ENCODE data around the gene ACSS3. TPM values are rescaled to one million over a fixed set of nuclear protein-coding genes. Genes with fewer than 3 reads are reported as not detected.
A peak's percentile ranks its signal among the peaks of the same experiment; 100 is the strongest.

Gene ACSS3
- total and polyA plus RNA-seq, 2 donors (not counting 1 experiment from before 2014, with no cell fraction given), result not detected

GRCh38 chr12:81125691-81126090, 47.8 kb downstream of the ACSS3 start:
- no peak overlapping the region for H3K4me3 Mint-ChIP-seq
- no peaks in the 10 kb centered on the region for H3K36me3 ChIP-seq (replicated peaks in 1 of 2; ENCODE audit: control extremely low read depth in 1 of 2, control insufficient read depth in 1 of 2, extremely low read depth in 1 of 2, insufficient read depth in 2 of 2, low read length in 1 of 2)
- H4K20me1 ChIP-seq (ENCODE audit: control insufficient read depth, insufficient read depth, low read length, poor library complexity, severe bottlenecking), result no peaks in the 10 kb centered on the region
- H3K27ac ChIP-seq (ENCODE audit: low read length in 2 of 2), result no peak overlapping the region
- no peaks in the 10 kb centered on the region for H3K79me2 ChIP-seq (ENCODE audit: control insufficient read depth, insufficient read depth, low read length)
- no peaks in the 10 kb centered on the region for H3K4me1 Mint-ChIP-seq
- no peaks in the 10 kb centered on the region for H3K4me1 ChIP-seq (ENCODE audit: control insufficient read depth in 2 of 2, insufficient read depth in 2 of 2, low read length in 2 of 2)
- POLR2A ChIA-PET, result no interaction called here
- H2AFZ ChIP-seq (ENCODE audit: insufficient read depth, low read depth, low read length, poor library complexity, severe bottlenecking), result no peak overlapping the region
- no peaks in the 10 kb centered on the region for H3K27me3 Mint-ChIP-seq
- 90% methylated on average over 3 of the region's 8 CpGs for WGBS (ENCODE audit: insufficient coverage)
- H3K9me3 Mint-ChIP-seq (ENCODE audit: insufficient read depth), result no peaks in the 10 kb centered on the region
- H3K27me3 ChIP-seq (replicated peaks in 1 of 4; ENCODE audit: control extremely low read depth in 1 of 4, control insufficient read depth in 3 of 4, insufficient read depth in 4 of 4, low read length in 3 of 4), result no peaks in the 10 kb centered on the region
- TF ChIP-seq EZH2 (IDR thresholded peaks at IDR 0.05; ENCODE audit: borderline replicate concordance, insufficient read depth, low read depth, low read length, poor library complexity, severe bottlenecking) (no peak), CTCF (IDR thresholded peaks at IDR 0.05) (no peak)
- ATAC-seq (ENCODE audit: low read depth) (no peak), DNase-seq (no peak)
- H3K9me3 ChIP-seq (ENCODE audit: control extremely low read depth in 1 of 3, control insufficient read depth in 2 of 3, insufficient read depth in 1 of 3, low read length in 2 of 3), result no peaks in the 10 kb centered on the region
- CTCF ChIA-PET, result no interaction called here
- intact Hi-C loops (cut with micrococcal nuclease), result no loop called here
- no peak overlapping the region for H3K4me2 ChIP-seq (replicated peaks; ENCODE audit: low read depth, low read length, poor library complexity, severe bottlenecking)
- no peak overlapping the region for H3K9ac ChIP-seq (ENCODE audit: low read length)
- no peak overlapping the region for H3K27ac Mint-ChIP-seq
- H3K4me3 ChIP-seq (ENCODE audit: control extremely low read depth in 1 of 5, extremely low read depth in 1 of 5, insufficient read depth in 1 of 5, low read depth in 2 of 5, low read length in 4 of 5), result no peak overlapping the region

GRCh38 chr12:81128930-81129554, 51.2 kb downstream of the ACSS3 start:
- H3K27ac Mint-ChIP-seq, result no peak overlapping the region
- Histone ChIP-seq H3K79me2 (ENCODE audit: control insufficient read depth, insufficient read depth, low read length) (no peaks in the 10 kb centered on the region), H3K9ac (ENCODE audit: low read length) (no peak overlapping the region), H3K27me3 (replicated peaks in 1 of 4; ENCODE audit: control extremely low read depth in 1 of 4, control insufficient read depth in 3 of 4, insufficient read depth in 4 of 4, low read length in 3 of 4) (no peaks in the 10 kb centered on the region), H3K9me3 (ENCODE audit: control extremely low read depth in 1 of 3, control insufficient read depth in 2 of 3, insufficient read depth in 1 of 3, low read length in 2 of 3) (no peaks in the 10 kb centered on the region), H4K20me1 (ENCODE audit: control insufficient read depth, insufficient read depth, low read length, poor library complexity, severe bottlenecking) (no peaks in the 10 kb centered on the region), H3K4me3 (ENCODE audit: control extremely low read depth in 1 of 5, extremely low read depth in 1 of 5, insufficient read depth in 1 of 5, low read depth in 2 of 5, low read length in 4 of 5) (no peak overlapping the region), H3K4me2 (replicated peaks; ENCODE audit: low read depth, low read length, poor library complexity, severe bottlenecking) (no peak overlapping the region), H3K36me3 (replicated peaks in 1 of 2; ENCODE audit: control extremely low read depth in 1 of 2, control insufficient read depth in 1 of 2, extremely low read depth in 1 of 2, insufficient read depth in 2 of 2, low read length in 1 of 2) (no peaks in the 10 kb centered on the region), H2AFZ (ENCODE audit: insufficient read depth, low read depth, low read length, poor library complexity, severe bottlenecking) (no peak overlapping the region), H3K4me1 (ENCODE audit: control insufficient read depth in 2 of 2, insufficient read depth in 2 of 2, low read length in 2 of 2) (no peaks in the 10 kb centered on the region), H3K27ac (ENCODE audit: low read length in 2 of 2) (no peak overlapping the region)
- H3K4me3 Mint-ChIP-seq, result no peak overlapping the region
- ChIA-PET CTCF (no interaction called here), POLR2A (no interaction called here)
- no peaks in the 10 kb centered on the region for H3K4me1 Mint-ChIP-seq
- no peaks in the 10 kb centered on the region for H3K9me3 Mint-ChIP-seq (ENCODE audit: insufficient read depth)
- peak; percentile 43 for TF ChIP-seq CTCF (IDR thresholded peaks at IDR 0.05)
- TF ChIP-seq EZH2 (IDR thresholded peaks at IDR 0.05; ENCODE audit: borderline replicate concordance, insufficient read depth, low read depth, low read length, poor library complexity, severe bottlenecking), result no peak
- intact Hi-C loops (cut with micrococcal nuclease), result no loop called here
- no peaks in the 10 kb centered on the region for H3K27me3 Mint-ChIP-seq
- no peak for DNase-seq
- ATAC-seq (ENCODE audit: low read depth), result no peak
- WGBS (ENCODE audit: insufficient coverage), result 0% methylated on average over 1 of the region's 2 CpGs
